PC-3 (cell line): Measurements from ENCODE around the gene PHTF2. TPM values are rescaled to one million over a fixed set of nuclear protein-coding genes. Genes with fewer than 3 reads are reported as not detected.

ENCODE experiments used
- ATAC-seq: fragments of 200-7000 bp; cut with Tn5 transposase; 2 replicates; pipeline ENCODE4 v1.9.1; 2020; ENCODE audit warnings: mild to moderate bottlenecking, moderate library complexity
- BruUV-seq: library from RNA; stranded (reverse); fragments of 400-500 nt; replicated peaks from 2 replicates; lab custom pipeline; 2021; lab: Mats Ljungman, UMichigan
- CTCF ChIA-PET: fragments of 300-600 bp; sonication (Branson Sonifier 250); formaldehyde crosslinking; loops from one replicate; lab custom pipeline; 2022; ENCODE audit warnings: antibody characterized with exemption; lab: Charles Lee
- POLR2A ChIA-PET: fragments of 300-600 bp; sonication (Branson Sonifier 250); formaldehyde crosslinking; loops from one replicate; lab custom pipeline; 2022; ENCODE audit warnings: antibody characterized with exemption; ENCODE audit not compliant: unreplicated experiment; lab: Charles Lee
- DNase-seq: peaks from one replicate; pipeline ENCODE4 v3.0.0-alpha.2; 2015
- H2AFZ ChIP-seq: fragments of 300-600 bp; sonication (generic); 2 replicates; pipeline ENCODE4 v1.6.0; 2016; ENCODE audit warnings: antibody characterized with exemption, low read length
- H3F3A ChIP-seq: fragments of 300-600 bp; sonication (generic); one replicate; pipeline ENCODE4 v1.6.0; 2017; ENCODE audit warnings: antibody characterized with exemption, low read length, control low read depth, mild to moderate bottlenecking; ENCODE audit not compliant: unreplicated experiment
- H3K27ac ChIP-seq: fragments of 300-600 bp; sonication (generic); 2 replicates; pipeline ENCODE4 v1.5.1; 2016; ENCODE audit warnings: mild to moderate bottlenecking, low read length
- H3K27me3 ChIP-seq: fragments of 300-600 bp; sonication (generic); 2 replicates; pipeline ENCODE4 v1.6.1; 2016; ENCODE audit warnings: low read length, mixed read lengths
- H3K36me3 ChIP-seq: fragments of 300-600 bp; sonication (generic); 2 replicates; pipeline ENCODE4 v1.6.1; 2016; ENCODE audit warnings: low read depth, mixed run types, low read length, mixed read lengths
- H3K4me1 ChIP-seq: fragments of 300-600 bp; sonication (generic); 2 replicates; pipeline ENCODE4 v1.5.1; 2016; ENCODE audit warnings: low read length; ENCODE audit not compliant: insufficient read depth
- H3K4me2 ChIP-seq: fragments of 300-600 bp; sonication (generic); 2 replicates; pipeline ENCODE4 v1.6.0; 2016; ENCODE audit warnings: low read length
- H3K4me3 ChIP-seq: fragments of 300-600 bp; sonication (generic); 2 replicates; pipeline ENCODE4 v1.5.1; 2016; ENCODE audit warnings: mild to moderate bottlenecking, low read length, mixed read lengths
- H3K79me2 ChIP-seq: fragments of 300-600 bp; sonication (generic); 2 replicates; pipeline ENCODE4 v1.6.1; 2017; ENCODE audit warnings: low read length, mixed read lengths
- H3K9ac ChIP-seq: fragments of 300-600 bp; sonication (generic); 2 replicates; pipeline ENCODE4 v1.6.0; 2016; ENCODE audit warnings: mild to moderate bottlenecking, low read length
- H3K9me2 ChIP-seq: fragments of 300-600 bp; sonication (generic); replicated peaks from 2 replicates; pipeline ENCODE4 v1.6.1; 2016; ENCODE audit warnings: mixed run types, low read length, mixed read lengths
- H3K9me3 ChIP-seq: fragments of 300-600 bp; sonication (generic); 2 replicates; pipeline ENCODE4 v1.6.1; 2016; ENCODE audit warnings: low read length, mixed read lengths
- H4K20me1 ChIP-seq: fragments of 300-600 bp; sonication (generic); 2 replicates; pipeline ENCODE4 v1.6.1; 2016; ENCODE audit warnings: low read length, mixed read lengths
- CTCF ChIP-seq: fragments of 300-600 bp; sonication (generic); conservative IDR thresholded peaks from 2 replicates; pipeline ENCODE4 v1.5.1; 2017; ENCODE audit warnings: antibody characterized with exemption, low read depth, mild to moderate bottlenecking, low read length
- EZH2 ChIP-seq: fragments of 300-600 bp; sonication (generic); IDR thresholded peaks from one replicate; pipeline ENCODE4 v1.6.1; 2017; ENCODE audit warnings: antibody characterized with exemption, mild to moderate bottlenecking, low read length; ENCODE audit not compliant: unreplicated experiment
- EZH2phosphoT487 ChIP-seq: fragments of 300-600 bp; sonication (generic); IDR thresholded peaks from 2 replicates; pipeline ENCODE4 v1.6.1; 2018; ENCODE audit warnings: mild to moderate bottlenecking, antibody characterized with exemption, low read length, borderline replicate concordance
- intact Hi-C: fragments of 100-400 bp; cut with micrococcal nuclease; formaldehyde crosslinking; loops from 2 replicates; pipeline ENCODE4 v1.9.0; 2023
- total RNA-seq: library from RNA; depleted of rRNA; stranded (reverse); fragments of >200 nt; gene quantifications from 2 replicates; pipeline ENCODE4 v1.2.3, GENCODE V29; 2014

The PHTF2 gene
- total RNA-seq, 1 experiment from 2014 or later, result 20.4 TPM

GRCh38 chr7:77862691-77863090 lies 64.1 kb downstream of the PHTF2 start:
- ChIA-PET CTCF (no interaction called here), POLR2A (no interaction called here)
- Histone ChIP-seq H3K4me3 (no peak overlapping the region), H2AFZ (no peak overlapping the region), H3K4me2 (no peak overlapping the region), H3K9me2 (no peaks in the 10 kb centered on the region), H3K27me3 (no peaks in the 10 kb centered on the region), H3K27ac (no peak overlapping the region), H3K36me3 (no peaks in the 10 kb centered on the region), H3K9ac (no peak overlapping the region), H3F3A (no peaks in the 10 kb centered on the region), H3K4me1 (peaks cover 15% of the 10 kb centered on the region; the same call in 1 of the 2 replicates), H4K20me1 (no peaks in the 10 kb centered on the region; the same call in 1 of the 2 replicates), H3K9me3 (no peaks in the 10 kb centered on the region), H3K79me2 (no peaks in the 10 kb centered on the region)
- no peak for DNase-seq
- TF ChIP-seq EZH2phosphoT487 (no peak), CTCF (no peak), EZH2 (no peak)
- no TSS peak for BruUV-seq
- intact Hi-C loops, result no loop called here
- no peak for ATAC-seq

GRCh38 chr7:77863860-77864259 lies 65.3 kb downstream of the PHTF2 start:
- DNase-seq (no peak), ATAC-seq (no peak)
- Histone ChIP-seq H3K4me1 (peaks cover 16% of the 10 kb centered on the region; the same call in 1 of the 2 replicates), H4K20me1 (no peaks in the 10 kb centered on the region; the same call in 1 of the 2 replicates), H3K27me3 (no peaks in the 10 kb centered on the region), H2AFZ (no peak overlapping the region), H3K9ac (no peak overlapping the region), H3K79me2 (no peaks in the 10 kb centered on the region), H3K4me2 (no peak overlapping the region), H3F3A (no peaks in the 10 kb centered on the region), H3K9me2 (no peaks in the 10 kb centered on the region), H3K27ac (no peak overlapping the region), H3K36me3 (no peaks in the 10 kb centered on the region), H3K9me3 (no peaks in the 10 kb centered on the region), H3K4me3 (no peak overlapping the region)
- BruUV-seq, result no TSS peak
- intact Hi-C loops, result no loop called here
- ChIA-PET POLR2A (no interaction called here), CTCF (no interaction called here)
- TF ChIP-seq EZH2 (no peak), EZH2phosphoT487 (no peak), CTCF (no peak)

GRCh38 chr7:77866370-77866769 lies 67.8 kb downstream of the PHTF2 start:
- ATAC-seq, result no peak
- no peak for DNase-seq
- H3K9me2 ChIP-seq, result no peaks in the 10 kb centered on the region
- H4K20me1 ChIP-seq, result no peaks in the 10 kb centered on the region; the same call in 1 of the 2 replicates
- peaks cover 16% of the 10 kb centered on the region; the same call in 1 of the 2 replicates for H3K4me1 ChIP-seq
- no peaks in the 10 kb centered on the region for H3K27me3 ChIP-seq
- no peak overlapping the region for H3K9ac ChIP-seq
- POLR2A ChIA-PET, result no interaction called here
- H3K4me3 ChIP-seq, result no peak overlapping the region
- no peaks in the 10 kb centered on the region for H3K36me3 ChIP-seq
- no TSS peak for BruUV-seq
- intact Hi-C loops, result no loop called here
- no peaks in the 10 kb centered on the region for H3K79me2 ChIP-seq
- no peak overlapping the region for H2AFZ ChIP-seq
- H3F3A ChIP-seq, result no peaks in the 10 kb centered on the region
- no peak overlapping the region for H3K4me2 ChIP-seq
- TF ChIP-seq CTCF (no peak), EZH2 (no peak), EZH2phosphoT487 (no peak)
- no peaks in the 10 kb centered on the region for H3K9me3 ChIP-seq
- H3K27ac ChIP-seq, result no peak overlapping the region
- CTCF ChIA-PET, result no interaction called here
